HG03439 (cell line): Measurements from ENCODE around the gene KRTAP1-3.
"Not testable (repeated sequence)": the region's sequence is repeated elsewhere in the genome, so short reads cannot be mapped to it uniquely, and the experiment has no call there.

Source experiments
- ATAC-seq: cut with Tn5 transposase; IDR thresholded peaks from one replicate; pipeline ENCODE4 v1.9.1; 2021; ENCODE audit warnings: mild to moderate bottlenecking, moderate library complexity; ENCODE audit not compliant: unreplicated experiment

The KRTAP1-3 gene

GRCh38 chr17:41034346-41034935 lies at the start of gene KRTAP1-3:
TSS of gene KRTAP1-3 (minus strand) at chr17:41034874. CDS start at chr17:41034821, 53 bp downstream.
- not testable (repeated sequence) for ATAC-seq

- ATAC-seq, result not testable (repeated sequence)
Measured at GRCh38 chr17:41084100-41084856, 49.6 kb upstream of the KRTAP1-3 start, which contains the start of gene KRTAP4-7. TSS of gene KRTAP4-7 (plus strand) at chr17:41084150. CDS start at chr17:41084207, 57 bp downstream.

- not testable (repeated sequence) for ATAC-seq
Measured at GRCh38 chr17:41083427-41083826, 48.8 kb upstream of the KRTAP1-3 start.

- no peak for ATAC-seq
Measured at GRCh38 chr17:41082626-41083025, 48.0 kb upstream of the KRTAP1-3 start.

GRCh38 chr17:41076788-41077187 lies 42.1 kb upstream of the KRTAP1-3 start:
- ATAC-seq, result no peak

GRCh38 chr17:41073676-41074075 lies 39.0 kb upstream of the KRTAP1-3 start:
- ATAC-seq, result no peak

GRCh38 chr17:41071606-41072360 lies 37.1 kb upstream of the KRTAP1-3 start:
- no peak for ATAC-seq

- no peak for ATAC-seq
Measured at GRCh38 chr17:41069031-41069430, 34.4 kb upstream of the KRTAP1-3 start.

GRCh38 chr17:41067281-41067680 lies 32.6 kb upstream of the KRTAP1-3 start:
- ATAC-seq, result no peak

GRCh38 chr17:41065829-41066624 lies 31.4 kb upstream of the KRTAP1-3 start, which contains the start of gene KRTAP2-4:
TSS of gene KRTAP2-4 (minus strand) at chr17:41065879. CDS start at chr17:41065845, 34 bp downstream.
- ATAC-seq, result no peak

- ATAC-seq, result not testable (repeated sequence)
Measured at GRCh38 chr17:41065016-41065689, 30.5 kb upstream of the KRTAP1-3 start.

- no peak for ATAC-seq
Measured at GRCh38 chr17:41064301-41064700, 29.6 kb upstream of the KRTAP1-3 start.

GRCh38 chr17:41063449-41063848 lies 28.8 kb upstream of the KRTAP1-3 start:
- ATAC-seq, result no peak

GRCh38 chr17:41061964-41062363 lies 27.3 kb upstream of the KRTAP1-3 start:
- no peak for ATAC-seq

- ATAC-seq, result no peak
Measured at GRCh38 chr17:41060052-41060604, 25.5 kb upstream of the KRTAP1-3 start, which contains the start of gene KRTAP2-3. TSS of gene KRTAP2-3 (minus strand) at chr17:41060114. CDS start at chr17:41060050, 64 bp downstream.

- not testable (repeated sequence) for ATAC-seq
Measured at GRCh38 chr17:41059276-41060051, 24.8 kb upstream of the KRTAP1-3 start.

GRCh38 chr17:41058741-41059140 lies 24.1 kb upstream of the KRTAP1-3 start:
- no peak for ATAC-seq

- ATAC-seq, result no peak
Measured at GRCh38 chr17:41057547-41057946, 22.9 kb upstream of the KRTAP1-3 start.

- not testable (repeated sequence) for ATAC-seq
Measured at GRCh38 chr17:41055130-41055529, 20.5 kb upstream of the KRTAP1-3 start, which contains the start of gene KRTAP2-2. TSS of gene KRTAP2-2 (minus strand) at chr17:41055230. CDS start at chr17:41055211, 19 bp downstream.
